HL-60/S4 treated with retinoic acid at 250 ng/mL for 4 days and 3 days (cell line): ENCODE measurements around the gene CFAP70.
"Not testable (repeated sequence)": the region's sequence is repeated elsewhere in the genome, so short reads cannot be mapped to it uniquely, and the experiment has no call there.

Source experiments
- in situ Hi-C: fragments of 300-500 bp; cut with MboI; formaldehyde crosslinking; loops from 2 replicates; pipeline ENCODE4 v1.7.0; 2022; ENCODE audit warnings: low sequenced_read_pairs

CFAP70 gene

DNA sequence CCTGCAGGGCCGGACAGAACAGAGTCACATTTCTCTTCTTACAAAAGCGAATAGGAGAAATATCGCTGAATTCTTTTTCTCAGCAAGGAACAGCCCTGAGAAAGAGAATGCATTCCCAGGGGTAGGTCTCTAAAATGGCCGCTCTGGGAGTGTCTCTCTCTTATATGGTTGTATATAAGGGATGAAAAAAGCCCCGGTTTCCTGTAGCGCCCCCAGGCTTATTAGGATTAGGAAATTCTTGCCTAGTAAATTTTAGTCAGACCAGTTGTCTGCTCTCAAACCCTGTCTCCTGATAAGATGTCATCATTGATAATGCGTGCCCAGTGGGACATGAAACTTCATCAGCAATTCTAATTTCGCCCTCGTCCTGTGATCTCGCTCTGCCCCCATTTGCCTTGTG, 100.1 kb downstream of the CFAP70 start:
- in situ Hi-C loops: not testable (repeated sequence)

DNA sequence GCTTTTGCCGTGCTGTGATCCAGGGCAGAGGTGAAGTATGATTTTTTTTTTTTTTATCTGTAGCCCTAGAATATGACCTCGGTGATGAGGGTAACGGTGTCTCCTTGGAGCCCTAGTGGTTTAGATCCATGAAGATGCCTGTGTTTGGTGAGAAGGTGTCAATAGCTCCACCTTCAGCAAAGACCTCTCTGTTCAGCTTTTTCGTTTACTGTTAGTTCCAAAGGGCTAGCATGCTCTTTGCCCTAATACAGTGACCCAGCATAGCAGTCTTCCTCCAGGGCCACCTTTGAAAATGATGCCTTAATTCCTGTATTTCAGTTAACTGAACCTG, 105.5 kb downstream of the CFAP70 start:
- in situ Hi-C loops: no loop called here

DNA sequence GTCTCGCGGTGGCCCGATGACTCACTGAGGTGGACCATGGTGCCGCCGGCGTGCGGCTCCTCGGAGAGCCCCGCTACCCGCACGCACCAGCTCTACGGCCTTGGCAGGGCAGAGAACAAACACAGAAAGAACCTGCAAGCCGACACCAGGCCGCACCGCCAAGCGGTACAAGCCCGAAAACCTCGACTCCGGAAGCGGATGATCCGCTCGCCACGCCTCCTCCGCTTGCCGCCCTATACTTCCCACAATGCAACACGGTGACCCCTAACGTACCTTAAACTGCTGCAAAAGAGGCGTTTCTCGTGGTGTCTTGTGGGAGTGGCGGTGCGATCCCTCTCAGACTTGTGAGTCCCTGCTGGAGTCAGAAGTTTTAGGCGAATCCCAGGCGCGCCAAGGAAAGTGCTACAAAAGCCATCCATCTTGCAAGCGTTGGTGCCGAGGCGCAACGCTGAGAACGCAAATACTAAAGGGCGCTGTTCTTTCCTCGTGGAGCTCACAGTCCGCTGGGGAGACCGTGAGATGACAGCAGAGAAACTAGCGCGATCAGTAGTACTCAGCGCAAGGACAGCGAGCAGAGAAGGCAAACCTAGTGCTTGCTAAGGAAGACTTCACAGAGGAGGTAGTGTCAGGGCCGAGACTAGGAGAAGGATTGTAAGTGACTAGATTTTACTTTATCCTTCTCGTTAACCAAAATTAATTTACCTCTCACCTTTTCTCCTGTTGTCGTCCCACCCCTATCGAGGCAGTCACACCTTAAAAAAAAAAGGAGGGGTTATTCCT, 106.0 kb downstream of the CFAP70 start, which contains the start of gene MRPS16:
MRPS16 (minus strand) TSS at position 200 of the 780 bp plus-strand sequence; CDS start at position 38, 162 bp downstream.
- in situ Hi-C loops: no loop called here

DNA sequence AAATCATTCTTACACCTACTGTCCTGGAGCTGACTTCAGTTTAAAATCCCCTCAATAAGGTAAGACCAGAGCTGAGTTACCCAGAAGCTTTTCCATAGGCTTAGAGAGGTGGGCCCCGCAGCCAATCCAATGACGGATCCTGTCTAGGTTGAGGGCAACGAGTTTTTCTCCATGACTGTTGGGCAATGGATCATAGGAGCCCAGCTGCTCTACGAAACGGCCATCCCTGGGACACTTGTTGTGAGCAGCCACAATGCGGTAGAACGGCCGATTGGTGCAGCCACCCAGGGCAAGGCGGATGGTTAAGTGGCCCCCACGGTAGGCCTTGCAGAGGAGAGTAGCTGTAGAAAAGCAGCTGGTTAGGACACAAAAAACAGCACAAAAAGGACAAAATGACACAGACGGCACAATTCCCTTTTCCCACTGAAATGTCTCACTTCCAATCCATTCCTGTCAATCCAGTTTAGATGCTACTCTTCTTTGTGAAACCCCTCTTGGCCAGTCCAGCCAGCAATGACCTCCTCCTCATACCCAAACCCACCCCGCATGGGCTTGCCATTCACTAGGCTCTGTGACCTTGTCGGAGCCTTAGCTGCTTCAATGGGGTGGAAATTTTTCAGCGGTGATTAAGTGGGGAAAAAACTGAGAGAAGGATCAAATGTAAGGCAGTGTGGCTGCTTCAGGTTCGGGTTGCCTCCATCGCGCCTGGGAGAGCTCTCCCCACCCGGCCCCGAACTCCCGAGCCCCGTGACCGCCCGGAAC, 106.8 kb downstream of the CFAP70 start:
- in situ Hi-C loops: no loop called here

DNA sequence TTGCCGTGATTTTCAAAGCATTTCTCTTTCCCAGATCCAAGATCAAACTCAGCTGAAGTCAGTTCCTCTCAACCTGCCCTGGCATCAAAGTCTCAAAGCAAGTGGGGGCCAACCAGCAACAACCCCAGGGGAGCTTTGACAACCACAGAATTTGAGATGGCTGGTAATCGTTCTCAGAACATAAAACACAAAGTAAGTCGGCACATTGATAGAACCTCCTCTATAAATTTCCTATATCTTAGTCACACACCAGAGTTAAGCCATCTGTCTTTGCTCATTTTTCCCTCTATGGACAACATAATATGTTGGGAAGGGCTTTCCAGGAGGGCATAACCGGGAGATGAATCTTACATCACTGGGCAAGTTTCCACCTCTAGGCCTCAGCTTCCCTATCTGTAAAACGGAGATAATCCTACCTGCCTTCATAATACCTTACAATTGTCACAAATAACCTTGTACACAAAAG, 110.4 kb downstream of the CFAP70 start:
- in situ Hi-C loops: no loop called here

DNA sequence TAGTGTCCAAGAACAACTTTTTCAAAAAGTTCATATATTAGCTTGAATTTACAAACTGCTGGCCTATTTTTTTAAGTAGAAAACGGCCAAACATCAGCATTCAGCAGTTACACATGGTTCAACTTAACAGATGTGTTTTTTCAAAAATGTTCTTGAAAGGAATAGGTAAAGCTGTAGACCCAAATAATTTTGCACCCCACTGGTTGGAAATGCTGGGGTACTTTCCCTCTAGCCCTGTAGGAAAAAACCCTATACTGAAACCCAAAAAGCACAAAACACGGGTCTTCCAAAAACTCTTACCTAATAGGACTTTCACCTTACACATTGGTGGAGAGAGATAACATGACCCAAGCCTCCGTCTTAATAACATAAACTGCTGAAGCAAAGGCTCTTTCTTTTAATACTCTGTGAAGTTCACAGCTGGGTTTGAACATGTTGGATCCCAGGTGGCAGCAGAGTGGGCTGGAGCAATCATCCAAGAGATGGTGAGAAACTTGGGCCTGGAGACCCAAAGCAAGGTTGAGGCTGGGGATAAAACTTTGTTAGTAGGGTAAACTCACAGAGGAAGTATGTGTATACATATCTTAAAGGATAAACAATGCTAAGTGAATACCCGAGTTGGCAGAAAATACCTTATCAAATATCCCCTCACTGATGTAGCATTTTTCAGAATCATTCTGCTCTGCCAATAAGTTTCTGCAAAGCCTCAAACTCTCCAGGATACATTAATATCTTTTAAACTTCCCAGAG, 111.0 kb downstream of the CFAP70 start:
- in situ Hi-C loops: no loop called here

DNA sequence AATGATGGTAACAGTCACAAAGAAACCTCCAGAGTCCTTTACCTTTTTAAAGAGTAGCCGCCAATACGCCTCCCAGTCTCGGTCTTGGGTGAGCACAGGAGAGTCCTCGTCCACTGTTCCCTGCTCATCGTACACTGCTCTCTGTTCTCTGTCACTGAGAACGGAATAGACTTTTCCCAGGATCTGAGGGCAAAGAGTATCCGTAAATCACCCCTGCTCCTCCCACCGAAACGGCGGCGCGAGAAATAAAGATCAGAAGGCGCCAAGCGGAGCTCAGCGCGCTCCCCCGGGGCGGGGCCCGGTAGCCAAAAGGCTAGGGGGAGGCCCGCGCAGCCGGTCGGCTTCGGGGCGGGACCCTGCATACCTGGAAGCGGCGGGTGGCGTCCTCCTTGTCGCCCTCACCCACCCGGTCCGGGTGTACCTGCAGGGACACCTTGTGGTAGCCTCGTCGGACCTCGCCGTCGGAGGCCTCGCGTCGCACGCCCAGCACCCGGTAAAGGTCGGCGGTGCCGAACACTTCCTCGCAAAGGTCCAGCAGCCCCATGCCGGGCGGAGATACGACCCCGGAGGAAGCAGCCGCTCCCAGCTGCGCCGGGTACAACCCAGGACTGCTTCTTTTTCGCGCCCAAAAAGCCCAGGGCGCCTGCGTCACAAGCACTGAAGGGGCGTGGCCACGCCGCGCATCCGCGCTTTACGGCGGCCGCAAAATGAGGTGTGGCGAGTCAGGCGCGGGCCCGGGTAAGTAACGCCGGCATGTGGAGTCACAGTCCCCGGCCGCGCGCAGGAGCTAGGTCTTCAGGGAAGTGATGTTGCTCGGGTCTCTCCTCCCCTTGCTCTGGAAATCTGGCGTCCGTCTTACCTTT, 111.8 kb downstream of the CFAP70 start, which contains the start of gene DNAJC9:
DNAJC9 (minus strand) TSS at position 610 of the 863 bp plus-strand sequence; CDS start at position 544, 66 bp downstream.
- in situ Hi-C loops: no loop called here

DNA sequence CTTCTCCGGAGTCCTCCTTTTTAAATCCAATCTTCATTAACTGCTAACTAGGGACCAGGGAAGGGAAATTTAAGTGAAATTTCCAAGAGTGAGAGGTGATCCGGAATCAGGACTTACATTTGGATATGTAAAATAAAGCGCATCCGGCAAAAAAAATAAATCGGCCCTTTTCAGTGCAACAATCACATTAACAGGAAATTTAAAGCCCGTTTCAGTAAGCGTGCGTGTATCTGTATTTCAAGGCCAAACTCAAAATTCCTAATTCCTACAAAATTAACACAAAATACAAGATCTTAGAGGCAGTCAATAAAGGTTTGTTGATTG, 112.4 kb downstream of the CFAP70 start:
- in situ Hi-C loops: no loop called here

DNA sequence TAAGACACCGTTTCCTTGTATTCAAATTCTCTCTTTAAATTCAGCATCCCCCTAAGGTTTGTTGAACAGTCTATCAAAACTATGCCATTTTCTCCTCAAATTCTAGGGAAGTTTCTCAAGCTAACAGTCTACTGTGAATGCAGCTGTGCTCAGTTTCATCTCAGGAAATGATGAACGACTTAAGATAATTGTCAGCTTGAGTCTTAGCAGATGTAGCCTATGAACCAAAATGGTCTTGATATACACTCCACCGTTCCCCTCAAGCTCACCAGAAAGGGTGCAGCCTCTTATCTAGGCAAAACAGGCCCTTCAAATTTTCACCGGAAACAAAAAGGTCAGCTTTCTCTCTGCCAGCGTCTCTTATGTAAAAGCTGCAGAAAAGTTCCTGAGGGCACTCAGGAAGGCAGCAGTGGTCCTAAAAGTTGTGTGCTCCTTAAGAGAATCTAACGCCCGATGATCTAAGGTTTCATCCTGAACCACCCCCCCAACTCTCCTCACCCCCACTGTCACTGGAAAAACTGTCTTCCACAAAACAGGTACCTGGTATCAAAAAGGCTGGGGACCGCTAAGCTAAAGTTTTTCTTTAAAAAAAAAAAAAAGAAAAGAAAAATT, 113.7 kb downstream of the CFAP70 start:
- in situ Hi-C loops: no loop called here

DNA sequence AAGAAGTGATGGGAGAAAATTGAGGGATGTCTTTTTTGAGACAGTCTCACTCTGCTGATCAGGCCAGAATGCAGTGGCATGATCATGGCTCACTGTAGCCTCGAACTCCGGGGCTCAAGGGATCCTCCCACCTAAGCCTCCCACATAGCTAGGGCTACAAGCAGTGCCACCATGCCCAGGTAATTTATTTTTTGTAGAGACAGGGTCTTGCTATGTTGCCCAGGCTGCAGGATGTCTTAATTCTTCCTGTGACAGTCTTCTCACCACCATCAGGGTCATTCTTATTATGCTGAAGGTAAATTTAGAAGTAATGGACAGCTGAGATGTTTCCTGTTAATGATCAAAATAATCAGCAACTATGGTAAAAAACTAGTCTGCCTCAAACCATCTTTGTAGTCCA, 118.8 kb downstream of the CFAP70 start:
- in situ Hi-C loops: no loop called here

DNA sequence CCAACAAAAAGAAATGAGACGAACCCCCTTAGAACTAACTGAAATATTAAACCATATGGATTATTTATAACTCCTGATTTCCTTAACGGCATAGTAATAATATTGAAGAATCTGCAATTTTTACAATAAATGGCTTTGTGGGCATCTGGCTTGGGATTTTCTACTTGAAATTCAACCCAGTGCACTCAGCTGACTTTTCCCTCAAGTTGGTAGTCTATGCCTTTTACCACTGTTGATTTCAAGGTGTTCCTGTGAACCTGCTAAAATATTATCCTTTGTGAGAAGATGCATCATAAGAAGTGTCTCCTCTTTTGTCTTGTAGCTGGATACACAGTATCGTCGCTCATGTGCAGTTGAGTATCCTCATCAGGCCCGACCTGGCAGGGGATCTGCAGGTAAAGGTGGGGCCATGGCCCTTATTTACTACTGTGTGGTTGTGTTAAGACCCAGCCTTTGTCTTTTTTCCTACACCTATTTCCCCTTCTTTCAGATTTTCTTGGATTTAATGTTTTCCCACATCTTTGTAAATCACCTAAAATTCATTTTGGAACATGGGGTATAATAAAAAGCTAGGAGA, 119.6 kb downstream of the CFAP70 start:
- in situ Hi-C loops: no loop called here

DNA sequence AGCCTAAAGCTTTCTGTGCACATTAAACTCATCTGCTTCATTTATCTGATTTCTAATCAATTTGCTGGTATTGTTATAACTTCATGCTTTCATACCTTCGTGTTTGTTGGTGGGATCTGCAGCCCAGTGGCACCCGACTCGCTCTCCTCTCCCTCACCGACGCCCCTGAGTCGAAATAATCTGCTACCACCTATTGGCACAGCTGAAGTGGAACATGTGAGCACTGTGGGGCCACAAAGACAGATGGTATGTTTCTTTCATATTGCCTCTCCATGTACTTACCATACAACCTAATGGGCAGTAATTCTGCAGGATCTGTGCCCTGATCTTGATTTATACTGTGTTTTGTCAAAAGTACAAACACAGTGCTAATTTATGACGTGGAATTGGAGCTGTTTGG, 124.0 kb downstream of the CFAP70 start:
- in situ Hi-C loops: no loop called here

DNA sequence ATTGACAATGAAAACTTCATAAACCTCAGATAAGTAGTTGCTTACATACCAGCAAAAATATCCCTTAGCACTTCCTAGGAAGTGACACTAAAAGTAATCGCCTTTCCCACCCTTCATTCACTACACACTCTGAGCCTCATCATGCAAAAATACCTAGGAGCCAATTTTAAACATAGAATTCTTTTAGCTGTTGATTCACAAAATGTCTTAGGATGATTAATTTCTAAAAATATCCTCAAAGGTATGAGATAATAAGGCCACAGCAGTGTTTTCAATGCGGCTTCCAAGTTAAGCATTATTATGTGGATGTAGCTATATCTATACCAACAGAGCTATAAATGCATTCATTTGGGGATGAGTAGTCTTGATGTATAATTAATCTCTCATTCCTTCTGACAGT, 124.8 kb downstream of the CFAP70 start:
- in situ Hi-C loops: no loop called here

DNA sequence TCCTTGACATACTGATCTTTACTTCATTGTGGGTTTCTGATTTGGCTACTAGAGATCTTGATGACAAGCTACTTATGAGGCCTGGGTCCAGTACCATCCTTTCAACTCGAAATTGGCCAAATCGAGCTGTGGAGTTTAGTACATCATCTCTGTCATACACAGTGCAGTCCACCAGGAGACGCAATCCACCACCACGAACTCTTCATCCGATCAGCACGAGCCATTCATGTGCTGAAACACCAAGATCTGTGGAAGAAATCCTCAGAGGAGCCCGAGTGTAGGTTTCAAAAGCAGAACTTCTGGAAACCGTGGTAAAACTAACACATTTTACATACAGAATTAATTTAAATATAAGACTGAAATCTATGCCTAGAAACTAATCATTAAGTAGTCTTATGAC, 125.8 kb downstream of the CFAP70 start:
- in situ Hi-C loops: no loop called here

DNA sequence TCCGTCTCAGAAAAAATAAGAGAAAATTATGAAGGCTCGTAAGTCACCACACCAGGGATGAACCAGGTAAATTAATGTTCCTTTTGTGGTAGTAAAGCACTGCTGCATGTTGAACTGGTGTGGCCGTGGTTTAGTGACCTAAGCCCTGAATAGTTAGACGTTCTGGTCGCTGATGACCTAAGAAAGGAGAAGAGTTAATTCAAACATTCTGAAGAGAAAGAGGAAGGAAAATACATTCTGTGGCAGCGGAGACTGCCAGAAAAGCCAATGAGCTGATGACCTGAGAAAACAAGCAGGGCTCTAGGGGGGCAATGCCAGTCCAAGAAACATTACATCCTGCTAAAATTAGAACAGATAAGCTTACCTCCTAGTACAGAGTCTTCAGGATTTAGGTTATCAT, 129.1 kb downstream of the CFAP70 start:
- in situ Hi-C loops: no loop called here

DNA sequence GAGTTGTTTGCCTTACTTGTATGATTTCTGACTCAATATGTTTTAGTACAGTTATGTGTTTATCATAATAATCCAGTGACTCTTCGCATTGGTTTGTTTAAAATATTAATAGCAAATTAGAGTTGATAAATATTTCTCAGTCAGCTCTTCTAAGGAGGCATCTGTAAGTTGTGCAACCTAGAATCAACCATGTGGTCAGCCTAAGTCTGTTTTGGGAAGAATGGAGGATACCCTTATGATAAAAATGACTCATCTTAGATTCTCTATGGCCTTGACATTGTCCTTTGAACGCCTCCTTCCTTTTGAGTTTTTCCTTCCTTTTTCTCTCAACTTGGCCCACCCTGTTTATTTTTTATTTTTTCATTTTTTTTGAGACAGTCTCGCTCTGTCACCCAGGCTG, 130.4 kb downstream of the CFAP70 start:
- in situ Hi-C loops: no loop called here

DNA sequence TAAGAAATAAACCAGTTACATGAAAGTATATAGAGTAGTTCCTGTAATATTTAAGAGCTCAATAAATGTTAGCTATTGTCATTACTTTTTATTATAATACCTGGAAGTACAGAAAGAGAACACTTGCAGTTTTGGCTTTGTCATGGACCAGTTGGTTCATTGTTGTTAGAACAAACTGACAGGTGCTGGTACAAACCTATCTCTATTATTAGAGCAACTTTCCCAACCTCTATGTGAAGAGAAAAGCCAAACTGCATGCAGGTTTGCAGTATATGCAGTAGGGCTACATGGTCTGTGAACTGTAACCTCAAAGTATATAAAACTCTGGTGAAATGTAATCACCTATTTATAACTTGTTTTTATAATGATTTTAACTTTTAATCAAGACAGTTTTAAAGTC, 132.0 kb downstream of the CFAP70 start:
- in situ Hi-C loops: no loop called here

DNA sequence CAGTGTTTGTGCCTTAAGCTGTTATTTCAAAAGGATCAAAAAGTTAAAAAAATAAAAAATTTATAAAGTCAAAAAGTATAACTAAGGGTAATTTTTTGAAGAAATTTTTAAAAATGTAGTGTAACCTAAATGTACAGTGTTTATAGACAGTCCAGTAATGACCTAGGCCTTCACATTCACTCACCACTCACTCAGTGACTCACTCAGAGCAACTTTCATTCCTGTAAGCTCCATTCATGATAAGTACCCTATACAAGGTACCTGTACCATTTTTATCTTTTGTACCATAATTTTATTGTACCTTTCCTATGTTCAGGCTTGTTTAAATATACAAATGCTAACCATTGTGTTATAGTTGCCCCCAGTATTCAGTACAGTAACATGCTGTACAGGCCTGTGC, 133.1 kb downstream of the CFAP70 start:
- in situ Hi-C loops: no loop called here

DNA sequence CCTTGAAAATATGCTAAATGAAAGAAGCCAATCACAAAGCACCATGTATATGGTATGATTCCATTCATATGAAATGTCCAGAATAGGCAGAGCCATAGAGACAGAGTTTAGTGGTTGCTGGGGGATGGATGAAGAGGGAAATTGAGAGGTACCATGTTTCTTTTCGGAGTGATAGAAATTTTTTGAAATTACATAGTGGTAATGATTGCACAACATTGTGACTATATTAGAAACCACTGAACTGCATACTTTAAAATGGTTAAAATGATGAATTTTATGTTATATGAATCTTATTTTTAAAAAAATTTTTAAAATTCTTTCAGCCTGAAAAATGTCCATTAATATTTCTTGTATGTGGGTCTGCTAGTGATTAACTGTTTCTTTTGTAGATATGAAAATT, 137.7 kb downstream of the CFAP70 start:
- in situ Hi-C loops: no loop called here

DNA sequence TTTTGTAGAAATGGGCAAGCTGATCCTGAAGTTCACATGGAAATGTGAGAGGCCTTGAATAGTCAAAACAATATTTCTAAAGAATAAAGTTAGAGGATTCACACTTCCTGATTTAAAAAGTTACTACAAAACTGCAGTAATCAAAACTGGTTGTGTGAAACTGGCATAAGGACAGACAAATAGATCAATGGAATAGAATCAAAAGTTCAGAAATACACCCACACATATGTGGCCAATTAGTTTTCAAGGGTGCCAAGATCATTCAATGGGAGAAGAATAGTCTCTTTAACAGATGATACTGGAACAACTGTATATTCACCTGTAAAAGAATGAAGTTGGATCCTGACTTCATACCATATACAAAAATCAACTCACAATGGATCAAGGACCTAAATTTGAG, 139.3 kb downstream of the CFAP70 start:
- in situ Hi-C loops: no loop called here
